ENCODE measurements around the gene CEP162. TPM values are rescaled to one million over a fixed set of nuclear protein-coding genes. Genes with fewer than 3 reads are reported as not detected.
"Not testable (repeated sequence)": the region's sequence is repeated elsewhere in the genome, so short reads cannot be mapped to it uniquely, and the experiment has no call there.

CEP162 gene
- total and polyA plus RNA-seq, 2 donors (not counting 1 experiment from before 2014, with no cell fraction given) = 1.8 to 13.4 TPM

DNA sequence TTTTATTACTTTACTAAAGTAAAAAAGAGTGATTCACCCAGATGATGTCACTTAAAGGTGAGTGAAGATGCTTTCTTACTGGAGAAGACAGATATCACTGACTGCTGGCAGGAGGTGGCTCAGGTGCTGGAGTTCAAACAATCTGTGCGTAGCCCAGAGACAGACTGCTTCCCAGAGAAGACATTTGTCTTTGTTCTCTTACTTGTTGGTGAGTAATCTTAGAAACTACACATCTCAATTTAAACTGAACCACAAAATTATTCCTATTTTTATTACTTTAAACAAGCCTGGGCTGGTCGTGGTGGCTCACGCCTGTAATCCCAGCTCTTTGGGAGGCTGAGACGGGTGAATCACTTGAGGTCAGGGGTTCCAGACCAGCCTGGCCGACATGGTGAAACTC lies 92.2 kb downstream of the CEP162 start:
- H3K4me3 ChIP-seq (ENCODE audit: control extremely low read depth in 1 of 5, extremely low read depth in 1 of 5, insufficient read depth in 1 of 5, low read depth in 2 of 5, low read length in 4 of 5) = no peak overlapping the region
- POLR2A ChIA-PET = no interaction called here
- no peak overlapping the region for H3K27ac Mint-ChIP-seq
- H3K4me2 ChIP-seq (replicated peaks; ENCODE audit: low read depth, low read length, poor library complexity, severe bottlenecking) = no peak overlapping the region
- CTCF ChIA-PET = no interaction called here
- H3K9ac ChIP-seq (ENCODE audit: low read length) = no peak overlapping the region
- peaks cover 0 to 14% (median 0%) of the 10 kb centered on the region in 3 donors for H3K9me3 ChIP-seq (ENCODE audit: control extremely low read depth in 1 of 3, control insufficient read depth in 2 of 3, insufficient read depth in 1 of 3, low read length in 2 of 3)
- no peak for DNase-seq
- no peak overlapping the region for H2AFZ ChIP-seq (ENCODE audit: insufficient read depth, low read depth, low read length, poor library complexity, severe bottlenecking)
- H3K4me1 Mint-ChIP-seq = no peaks in the 10 kb centered on the region
- no peak overlapping the region for H3K27ac ChIP-seq (ENCODE audit: low read length in 2 of 2)
- WGBS (ENCODE audit: insufficient coverage) = 100% methylated on average over 3 of the region's 5 CpGs
- H3K27me3 ChIP-seq (replicated peaks in 1 of 4; ENCODE audit: control extremely low read depth in 1 of 4, control insufficient read depth in 3 of 4, insufficient read depth in 4 of 4, low read length in 3 of 4) = no peaks in the 10 kb centered on the region
- no peaks in the 10 kb centered on the region for H3K4me1 ChIP-seq (ENCODE audit: control insufficient read depth in 2 of 2, insufficient read depth in 2 of 2, low read length in 2 of 2)
- H4K20me1 ChIP-seq (ENCODE audit: control insufficient read depth, insufficient read depth, low read length, poor library complexity, severe bottlenecking) = no peaks in the 10 kb centered on the region
- H3K36me3 ChIP-seq (replicated peaks in 1 of 2; ENCODE audit: control extremely low read depth in 1 of 2, control insufficient read depth in 1 of 2, extremely low read depth in 1 of 2, insufficient read depth in 2 of 2, low read length in 1 of 2) = peaks cover 5 to 13% of the 10 kb centered on the region in 2 experiments
- H3K9me3 Mint-ChIP-seq (ENCODE audit: insufficient read depth) = no peaks in the 10 kb centered on the region
- ATAC-seq (ENCODE audit: low read depth) = no peak
- H3K4me3 Mint-ChIP-seq = no peak overlapping the region
- intact Hi-C loops (cut with micrococcal nuclease) = no loop called here
- TF ChIP-seq, protein P1, sequence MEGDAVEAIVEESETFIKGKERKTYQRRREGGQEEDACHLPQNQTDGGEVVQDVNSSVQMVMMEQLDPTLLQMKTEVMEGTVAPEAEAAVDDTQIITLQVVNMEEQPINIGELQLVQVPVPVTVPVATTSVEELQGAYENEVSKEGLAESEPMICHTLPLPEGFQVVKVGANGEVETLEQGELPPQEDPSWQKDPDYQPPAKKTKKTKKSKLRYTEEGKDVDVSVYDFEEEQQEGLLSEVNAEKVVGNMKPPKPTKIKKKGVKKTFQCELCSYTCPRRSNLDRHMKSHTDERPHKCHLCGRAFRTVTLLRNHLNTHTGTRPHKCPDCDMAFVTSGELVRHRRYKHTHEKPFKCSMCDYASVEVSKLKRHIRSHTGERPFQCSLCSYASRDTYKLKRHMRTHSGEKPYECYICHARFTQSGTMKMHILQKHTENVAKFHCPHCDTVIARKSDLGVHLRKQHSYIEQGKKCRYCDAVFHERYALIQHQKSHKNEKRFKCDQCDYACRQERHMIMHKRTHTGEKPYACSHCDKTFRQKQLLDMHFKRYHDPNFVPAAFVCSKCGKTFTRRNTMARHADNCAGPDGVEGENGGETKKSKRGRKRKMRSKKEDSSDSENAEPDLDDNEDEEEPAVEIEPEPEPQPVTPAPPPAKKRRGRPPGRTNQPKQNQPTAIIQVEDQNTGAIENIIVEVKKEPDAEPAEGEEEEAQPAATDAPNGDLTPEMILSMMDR (IDR thresholded peaks at IDR 0.05) = no peak
- TF ChIP-seq EZH2 (IDR thresholded peaks at IDR 0.05; ENCODE audit: borderline replicate concordance, insufficient read depth, low read depth, low read length, poor library complexity, severe bottlenecking) = no peak
- H3K79me2 ChIP-seq (ENCODE audit: control insufficient read depth, insufficient read depth, low read length) = no peaks in the 10 kb centered on the region
- H3K27me3 Mint-ChIP-seq = no peaks in the 10 kb centered on the region

DNA sequence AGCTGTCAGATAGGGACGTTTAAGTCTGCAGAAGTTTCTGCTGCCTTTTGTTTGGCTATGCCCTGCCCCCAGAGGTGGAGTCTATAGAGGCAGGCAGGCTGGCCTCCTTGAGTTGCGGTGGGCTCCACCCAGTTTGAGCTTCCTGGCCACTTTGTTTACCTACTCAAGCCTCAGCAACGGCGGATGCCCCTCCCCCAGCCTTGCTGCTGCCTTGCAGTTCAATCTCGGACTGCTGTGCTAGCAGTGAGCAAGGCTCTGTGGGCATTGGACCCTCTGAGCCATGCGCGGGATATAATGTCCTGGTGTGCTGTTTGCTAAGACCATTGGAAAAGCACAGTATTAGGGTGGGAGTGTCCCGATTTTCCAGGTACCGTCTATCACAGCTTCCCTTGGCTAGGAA lies 94.1 kb downstream of the CEP162 start:
- CTCF ChIA-PET; H4K20me1 ChIP-seq (ENCODE audit: control insufficient read depth, insufficient read depth, low read length, poor library complexity, severe bottlenecking); intact Hi-C loops (cut with micrococcal nuclease); H3K4me3 ChIP-seq (ENCODE audit: control extremely low read depth in 1 of 5, extremely low read depth in 1 of 5, insufficient read depth in 1 of 5, low read depth in 2 of 5, low read length in 4 of 5); H3K4me3 Mint-ChIP-seq; H3K27me3 Mint-ChIP-seq; H3K4me2 ChIP-seq (replicated peaks; ENCODE audit: low read depth, low read length, poor library complexity, severe bottlenecking); H3K27me3 ChIP-seq (replicated peaks in 1 of 4; ENCODE audit: control extremely low read depth in 1 of 4, control insufficient read depth in 3 of 4, insufficient read depth in 4 of 4, low read length in 3 of 4); H3K4me1 ChIP-seq (ENCODE audit: control insufficient read depth in 2 of 2, insufficient read depth in 2 of 2, low read length in 2 of 2); H3K9ac ChIP-seq (ENCODE audit: low read length); POLR2A ChIA-PET; H3K27ac Mint-ChIP-seq; H3K9me3 Mint-ChIP-seq (ENCODE audit: insufficient read depth); H3K27ac ChIP-seq (ENCODE audit: low read length in 2 of 2); H3K79me2 ChIP-seq (ENCODE audit: control insufficient read depth, insufficient read depth, low read length); ATAC-seq (ENCODE audit: low read depth); DNase-seq; H2AFZ ChIP-seq (ENCODE audit: insufficient read depth, low read depth, low read length, poor library complexity, severe bottlenecking); H3K4me1 Mint-ChIP-seq: not testable (repeated sequence)
- 96% methylated on average over 8 of the region's 9 CpGs for WGBS (ENCODE audit: insufficient coverage)
- peaks cover 4 to 13% of the 10 kb centered on the region in 2 experiments for H3K36me3 ChIP-seq (replicated peaks in 1 of 2; ENCODE audit: control extremely low read depth in 1 of 2, control insufficient read depth in 1 of 2, extremely low read depth in 1 of 2, insufficient read depth in 2 of 2, low read length in 1 of 2)
- peaks cover 0 to 14% (median 0%) of the 10 kb centered on the region in 3 donors for H3K9me3 ChIP-seq (ENCODE audit: control extremely low read depth in 1 of 3, control insufficient read depth in 2 of 3, insufficient read depth in 1 of 3, low read length in 2 of 3)

DNA sequence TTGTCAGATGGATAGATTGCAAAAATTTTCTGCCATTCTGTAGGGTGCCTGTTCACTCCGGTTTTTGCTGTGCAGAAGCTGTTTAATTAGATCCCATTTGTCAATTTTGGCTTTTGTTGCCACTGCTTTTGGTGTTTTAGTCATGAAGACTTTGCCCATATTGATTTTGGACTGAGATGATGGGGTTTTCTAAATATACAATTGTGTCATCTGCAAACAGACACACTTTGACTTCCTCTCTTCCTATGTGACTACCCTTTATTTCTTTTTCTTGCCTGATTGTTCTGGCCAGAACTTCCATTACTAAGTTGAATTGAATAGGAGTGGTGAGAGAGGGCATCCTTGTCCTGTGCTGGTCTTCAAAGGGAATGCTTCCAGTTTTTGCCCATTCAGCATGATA lies 97.9 kb downstream of the CEP162 start:
- H3K4me1 ChIP-seq (ENCODE audit: control insufficient read depth in 2 of 2, insufficient read depth in 2 of 2, low read length in 2 of 2); H3K27ac Mint-ChIP-seq; DNase-seq; CTCF ChIA-PET; H3K4me2 ChIP-seq (replicated peaks; ENCODE audit: low read depth, low read length, poor library complexity, severe bottlenecking); H2AFZ ChIP-seq (ENCODE audit: insufficient read depth, low read depth, low read length, poor library complexity, severe bottlenecking); POLR2A ChIA-PET; H3K4me1 Mint-ChIP-seq; H3K27me3 Mint-ChIP-seq; H3K9ac ChIP-seq (ENCODE audit: low read length); H3K4me3 ChIP-seq (ENCODE audit: control extremely low read depth in 1 of 5, extremely low read depth in 1 of 5, insufficient read depth in 1 of 5, low read depth in 2 of 5, low read length in 4 of 5); ATAC-seq (ENCODE audit: low read depth); H3K4me3 Mint-ChIP-seq; H3K27ac ChIP-seq (ENCODE audit: low read length in 2 of 2); H3K27me3 ChIP-seq (replicated peaks in 1 of 4; ENCODE audit: control extremely low read depth in 1 of 4, control insufficient read depth in 3 of 4, insufficient read depth in 4 of 4, low read length in 3 of 4); H3K79me2 ChIP-seq (ENCODE audit: control insufficient read depth, insufficient read depth, low read length); H4K20me1 ChIP-seq (ENCODE audit: control insufficient read depth, insufficient read depth, low read length, poor library complexity, severe bottlenecking); H3K9me3 Mint-ChIP-seq (ENCODE audit: insufficient read depth); intact Hi-C loops (cut with micrococcal nuclease): not testable (repeated sequence)
- H3K9me3 ChIP-seq (ENCODE audit: control extremely low read depth in 1 of 3, control insufficient read depth in 2 of 3, insufficient read depth in 1 of 3, low read length in 2 of 3) = peaks cover 0 to 14% (median 0%) of the 10 kb centered on the region in 3 donors
- WGBS (ENCODE audit: insufficient coverage) = 100% methylated on average over 1 of the region's 1 CpG
- H3K36me3 ChIP-seq (replicated peaks in 1 of 2; ENCODE audit: control extremely low read depth in 1 of 2, control insufficient read depth in 1 of 2, extremely low read depth in 1 of 2, insufficient read depth in 2 of 2, low read length in 1 of 2) = peaks cover 0 to 17% of the 10 kb centered on the region in 2 experiments
